GM19099 (cell line): ENCODE results near the gene KCNQ1.

Experiments
- POLR2A ChIP-seq: IDR thresholded peaks from 3 replicates; pipeline ENCODE4 v1.6.1; 2011; ENCODE audit warnings: low read depth; ENCODE audit not compliant: insufficient read length; ENCODE audit errors: extremely low read depth

Gene KCNQ1

GRCh38 chr11:2761131-2762030 is 316.6 kb downstream of the KCNQ1 start:
- TF ChIP-seq POLR2A = no peak

- no peak for TF ChIP-seq POLR2A
Measured at GRCh38 chr11:2762031-2762380, 317.2 kb downstream of the KCNQ1 start.

- no peak for TF ChIP-seq POLR2A
Measured at GRCh38 chr11:2762451-2762850, 317.6 kb downstream of the KCNQ1 start.

GRCh38 chr11:2763984-2764383 is 319.2 kb downstream of the KCNQ1 start:
- no peak for TF ChIP-seq POLR2A

- no peak for TF ChIP-seq POLR2A
Measured at GRCh38 chr11:2765491-2765890, 320.7 kb downstream of the KCNQ1 start.

- TF ChIP-seq POLR2A = no peak
Measured at GRCh38 chr11:2766166-2766565, 321.4 kb downstream of the KCNQ1 start.

GRCh38 chr11:2767071-2767470 is 322.3 kb downstream of the KCNQ1 start:
- no peak for TF ChIP-seq POLR2A

GRCh38 chr11:2767801-2768200 is 323.0 kb downstream of the KCNQ1 start:
- TF ChIP-seq POLR2A = no peak

GRCh38 chr11:2768471-2769408 is 323.9 kb downstream of the KCNQ1 start:
- no peak for TF ChIP-seq POLR2A

GRCh38 chr11:2769409-2770095 is 324.7 kb downstream of the KCNQ1 start:
- TF ChIP-seq POLR2A = no peak

- TF ChIP-seq POLR2A = no peak
Measured at GRCh38 chr11:2770096-2770751, 325.4 kb downstream of the KCNQ1 start.

- no peak for TF ChIP-seq POLR2A
Measured at GRCh38 chr11:2770761-2771301, 326.0 kb downstream of the KCNQ1 start.

GRCh38 chr11:2771758-2772466 is 327.1 kb downstream of the KCNQ1 start:
- TF ChIP-seq POLR2A = no peak
